Trophoblast cell (in vitro differentiated cells and primary cell): ENCODE results near the gene SBK2.
A peak's percentile ranks its signal among the peaks of the same experiment; 100 is the strongest.

Experiments
- DNase-seq, 2 donors: peaks; one replicate each; pipeline ENCODE4 v3.0.0-alpha.2; 2016
- H2AFZ ChIP-seq: 2 replicates; pipeline ENCODE4 v1.6.1; 2013; ENCODE audit warnings: low read length, moderate library complexity, mild to moderate bottlenecking; ENCODE audit not compliant: insufficient read depth, poor library complexity
- H2AK5ac ChIP-seq: 2 replicates; pipeline ENCODE4 v1.6.1; 2013; ENCODE audit warnings: mild to moderate bottlenecking, low read length
- H2BK120ac ChIP-seq: 2 replicates; pipeline ENCODE4 v1.6.1; 2013; ENCODE audit warnings: low read length, mild to moderate bottlenecking, moderate library complexity; ENCODE audit not compliant: insufficient read depth, poor library complexity
- H2BK12ac ChIP-seq: 2 replicates; pipeline ENCODE4 v1.6.1; 2013; ENCODE audit warnings: mild to moderate bottlenecking, low read length, moderate library complexity
- H2BK5ac ChIP-seq: 2 replicates; pipeline ENCODE4 v1.6.1; 2013; ENCODE audit warnings: low read length, low read depth, moderate library complexity, mild to moderate bottlenecking; ENCODE audit not compliant: poor library complexity
- H3K14ac ChIP-seq: 2 replicates; pipeline ENCODE4 v1.6.1; 2013; ENCODE audit warnings: mild to moderate bottlenecking, low read length
- H3K18ac ChIP-seq: 2 replicates; pipeline ENCODE4 v1.6.1; 2013; ENCODE audit warnings: mild to moderate bottlenecking, low read length
- H3K23ac ChIP-seq: 2 replicates; pipeline ENCODE4 v1.6.1; 2013; ENCODE audit warnings: low read length
- H3K27ac ChIP-seq: 2 replicates; pipeline ENCODE4 v1.5.1; 2013; ENCODE audit warnings: low read depth, mild to moderate bottlenecking, inconsistent platforms, low read length, moderate library complexity
- H3K27me3 ChIP-seq: 2 replicates; pipeline ENCODE4 v1.6.1; 2013; ENCODE audit warnings: inconsistent platforms, mild to moderate bottlenecking, low read length, moderate library complexity; ENCODE audit not compliant: insufficient read depth
- H3K36me3 ChIP-seq, 2 experiments: 1 replicate in 1 of 2; 2 replicates in 1 of 2; pipeline ENCODE4 v1.6.1; 2013; ENCODE audit warnings: low read length in 2 of 2, mild to moderate bottlenecking in 2 of 2, moderate library complexity in 1 of 2; ENCODE audit not compliant: insufficient read depth in 2 of 2, control insufficient read depth in 1 of 2
- H3K4ac ChIP-seq: 2 replicates; pipeline ENCODE4 v1.6.1; 2013; ENCODE audit warnings: low read depth, mild to moderate bottlenecking, low read length, moderate library complexity
- H3K4me1 ChIP-seq, 2 experiments: 1 replicate in 1 of 2; 2 replicates in 1 of 2; pipeline ENCODE4 v1.6.1; 2013; ENCODE audit warnings: low read length in 2 of 2, mild to moderate bottlenecking in 2 of 2, moderate library complexity in 1 of 2; ENCODE audit not compliant: insufficient read depth in 2 of 2, control insufficient read depth in 1 of 2
- H3K4me2 ChIP-seq: 2 replicates; pipeline ENCODE4 v1.6.1; 2013; ENCODE audit warnings: inconsistent platforms, mild to moderate bottlenecking, low read length, moderate library complexity
- H3K4me3 ChIP-seq: 2 replicates; pipeline ENCODE4 v1.5.1; 2013; ENCODE audit warnings: mild to moderate bottlenecking, low read depth, low read length, inconsistent platforms
- H3K79me1 ChIP-seq: one replicate; pipeline ENCODE4 v1.6.1; 2013; ENCODE audit warnings: low read length
- H3K79me2 ChIP-seq: 2 replicates; pipeline ENCODE4 v1.6.1; 2013; ENCODE audit warnings: low read length, mild to moderate bottlenecking; ENCODE audit not compliant: control insufficient read depth, insufficient read depth, poor library complexity
- H3K9ac ChIP-seq: 2 replicates; pipeline ENCODE4 v1.6.1; 2013; ENCODE audit warnings: mild to moderate bottlenecking, low read length
- H3K9me3 ChIP-seq: 2 replicates; pipeline ENCODE4 v1.6.1; 2013; ENCODE audit warnings: low read depth, mild to moderate bottlenecking, control low read depth, inconsistent platforms, low read length; ENCODE audit not compliant: insufficient read depth
- H4K12ac ChIP-seq: 2 replicates; pipeline ENCODE4 v1.6.1; 2013; ENCODE audit warnings: low read depth, mild to moderate bottlenecking, low read length, moderate library complexity
- H4K8ac ChIP-seq: 2 replicates; pipeline ENCODE4 v1.6.1; 2013; ENCODE audit warnings: low read depth, mild to moderate bottlenecking, low read length, moderate library complexity
- H4K91ac ChIP-seq: one replicate; pipeline ENCODE4 v1.6.1; 2013; ENCODE audit warnings: low read depth, mild to moderate bottlenecking, low read length, moderate library complexity
- WGBS: extraction: QIAGEN DNeasy Blood & Tissue Kit; methylation state at CpG from one replicate; pipeline ENCODE4 v1.1.7; 2013; ENCODE audit warnings: missing lambda C conversion rate; ENCODE audit not compliant: insufficient read length, insufficient coverage; ENCODE audit errors: extremely low coverage; 5-methylcytosine and 5-hydroxymethylcytosine counted together

The SBK2 gene

DNA sequence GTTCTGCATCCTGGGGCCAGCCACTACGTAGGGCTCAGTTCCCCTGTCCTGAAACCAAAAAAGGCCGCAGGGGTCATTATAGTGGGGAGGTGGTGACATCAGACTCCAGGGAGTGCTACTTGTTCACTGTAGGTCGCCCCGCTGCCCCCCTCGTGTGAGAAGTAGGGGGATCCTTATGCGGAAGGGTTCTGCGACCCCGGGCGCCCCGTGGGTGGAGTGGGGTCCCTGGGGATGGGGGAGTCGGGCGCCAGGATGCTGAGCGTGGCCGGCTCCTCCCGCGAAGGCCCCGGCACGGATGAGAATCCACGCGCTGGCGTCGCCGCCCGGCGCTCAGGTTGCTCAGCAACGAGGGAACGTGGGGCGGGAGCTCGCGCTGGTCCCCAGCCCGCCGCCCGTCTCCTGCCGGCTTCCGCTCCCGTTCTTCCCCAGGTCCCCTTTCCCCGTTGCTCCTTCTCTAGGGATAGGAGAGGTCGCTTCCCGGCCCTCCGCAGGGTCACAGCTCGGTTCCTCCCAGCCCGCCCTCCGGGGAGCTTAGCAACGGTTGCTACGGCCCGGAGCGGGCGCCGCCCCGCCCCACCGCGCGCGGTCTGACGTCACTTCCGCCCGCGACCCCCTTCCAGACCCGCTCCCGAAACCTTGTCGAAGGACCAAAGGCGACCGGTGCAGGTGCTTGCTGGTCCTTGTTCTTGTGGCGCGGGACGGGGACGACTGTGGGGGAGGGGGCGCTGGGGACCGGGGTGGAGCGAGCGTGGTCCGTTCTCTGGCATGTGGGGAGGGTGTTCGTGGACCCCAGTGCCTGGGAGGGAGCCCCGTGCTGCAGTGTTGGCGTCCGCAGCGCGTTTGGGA is 52.1 kb downstream of the SBK2 start, which contains the start of gene NAT14:
NAT14 (plus strand) TSS at position 596 of the 846 bp plus-strand sequence. CDS start 521 bp downstream, outside the sequence.
- peak within 1 kb of the TSS; percentile 98 for H2AK5ac ChIP-seq
- peak within 1 kb of the TSS; percentile 89 for H3K4me2 ChIP-seq
- H3K9ac ChIP-seq: peak within 1 kb of the TSS; percentile 86
- no CpG with 5 or more reads among the region's 78 CpGs for WGBS
- peak within 1 kb of the TSS; percentile 94 for H2BK5ac ChIP-seq
- H3K4me3 ChIP-seq: peak within 1 kb of the TSS; percentile 80
- H2BK120ac ChIP-seq: peak within 1 kb of the TSS; percentile 95
- H3K36me3 ChIP-seq: peaks cover 22 to 26% of the 10 kb centered on the region in 2 experiments
- peak within 1 kb of the TSS; percentile 60 for H2AFZ ChIP-seq
- peak within 1 kb of the TSS; percentile 86 for H2BK12ac ChIP-seq
- H4K91ac ChIP-seq: peak within 1 kb of the TSS; percentile 99
- H3K14ac ChIP-seq: peak within 1 kb of the TSS; percentile 95
- H4K12ac ChIP-seq: peak within 1 kb of the TSS; percentile 88
- peak within 1 kb of the TSS; percentile 82 for H3K18ac ChIP-seq
- peaks cover 45 to 49% of the 10 kb centered on the region in 2 experiments for H3K4me1 ChIP-seq
- peak within 1 kb of the TSS; percentile 99 for H3K27ac ChIP-seq
- peaks cover 24% of the 10 kb centered on the region for H3K79me2 ChIP-seq
- peak within 1 kb of the TSS; percentile 96 for H3K4ac ChIP-seq
- peaks cover 49% of the 10 kb centered on the region for H3K79me1 ChIP-seq
- H3K9me3 ChIP-seq: peaks cover 1% of the 10 kb centered on the region
- peak; percentile 36 to 77 for DNase-seq
- H3K27me3 ChIP-seq: no peaks in the 10 kb centered on the region
- H4K8ac ChIP-seq: peak within 1 kb of the TSS; percentile 91
- H3K23ac ChIP-seq: no peak within 1 kb of the TSS

DNA sequence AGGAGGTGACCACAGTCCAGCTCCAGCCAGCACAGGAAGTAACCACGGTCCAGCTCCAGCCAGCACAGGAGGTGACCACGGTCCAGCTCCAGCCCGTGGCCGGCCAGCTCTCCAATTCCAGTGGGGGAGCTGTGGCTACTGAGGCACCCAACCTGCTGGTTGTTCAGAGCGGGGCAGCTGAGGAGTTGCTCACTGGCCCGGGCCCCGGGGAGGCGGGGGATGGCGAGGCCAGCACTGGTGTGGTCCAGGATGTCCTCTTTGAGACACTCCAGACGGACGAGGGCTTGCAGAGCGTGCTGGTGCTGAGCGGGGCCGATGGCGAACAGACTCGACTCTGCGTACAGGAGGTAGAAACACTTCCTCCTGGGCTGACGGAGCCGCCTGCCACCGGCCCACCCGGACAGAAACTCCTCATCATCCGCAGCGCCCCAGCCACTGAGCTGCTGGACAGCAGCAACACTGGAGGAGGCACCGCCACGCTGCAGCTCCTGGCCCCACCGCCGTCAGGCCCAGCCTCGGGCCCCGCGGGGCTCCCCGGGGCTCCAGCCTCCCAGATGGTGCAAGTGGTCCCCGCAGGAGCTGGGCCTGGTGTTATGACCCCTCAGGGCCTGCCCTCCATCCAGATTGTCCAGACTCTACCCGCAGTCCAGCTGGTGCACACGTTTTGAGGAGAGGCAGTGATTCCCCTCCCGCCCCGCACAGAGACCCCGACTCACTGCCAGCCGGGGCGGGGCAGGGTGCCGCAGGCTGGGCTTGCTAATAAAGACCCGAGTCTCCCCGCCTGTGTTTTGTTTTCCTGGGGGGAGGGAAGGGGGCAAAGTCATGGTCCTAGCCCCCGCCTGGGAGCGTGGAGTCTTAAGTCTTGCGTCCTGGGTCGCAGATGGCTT is 53.0 kb downstream of the SBK2 start:
- peak overlapping the region; percentile 89 for H3K4me2 ChIP-seq
- peak overlapping the region; percentile 35 for H2BK5ac ChIP-seq
- no peak overlapping the region for H3K23ac ChIP-seq
- H3K27me3 ChIP-seq: no peaks in the 10 kb centered on the region
- no peak overlapping the region for H3K4me3 ChIP-seq
- peak overlapping the region; percentile 35 for H3K27ac ChIP-seq
- peak overlapping the region; percentile 85 for H4K8ac ChIP-seq
- H2AFZ ChIP-seq: no peak overlapping the region
- peak overlapping the region; percentile 56 for H2AK5ac ChIP-seq
- H3K4ac ChIP-seq: peak overlapping the region; percentile 16
- peak overlapping the region; percentile 15 for H2BK120ac ChIP-seq
- peak overlapping the region; percentile 58 for H3K14ac ChIP-seq
- peak overlapping the region; percentile 99 for H4K91ac ChIP-seq
- peak overlapping the region; percentile 70 for H3K18ac ChIP-seq
- peaks cover 1% of the 10 kb centered on the region for H3K9me3 ChIP-seq
- peaks cover 41% of the 10 kb centered on the region for H3K79me1 ChIP-seq
- H4K12ac ChIP-seq: no peak overlapping the region
- no CpG with 5 or more reads among the region's 46 CpGs for WGBS
- no peak for DNase-seq
- no peak overlapping the region for H3K9ac ChIP-seq
- peaks cover 22 to 26% of the 10 kb centered on the region in 2 experiments for H3K36me3 ChIP-seq
- H3K79me2 ChIP-seq: peaks cover 22% of the 10 kb centered on the region
- peaks cover 37 to 40% of the 10 kb centered on the region in 2 experiments for H3K4me1 ChIP-seq
- peak overlapping the region; percentile 20 for H2BK12ac ChIP-seq

DNA sequence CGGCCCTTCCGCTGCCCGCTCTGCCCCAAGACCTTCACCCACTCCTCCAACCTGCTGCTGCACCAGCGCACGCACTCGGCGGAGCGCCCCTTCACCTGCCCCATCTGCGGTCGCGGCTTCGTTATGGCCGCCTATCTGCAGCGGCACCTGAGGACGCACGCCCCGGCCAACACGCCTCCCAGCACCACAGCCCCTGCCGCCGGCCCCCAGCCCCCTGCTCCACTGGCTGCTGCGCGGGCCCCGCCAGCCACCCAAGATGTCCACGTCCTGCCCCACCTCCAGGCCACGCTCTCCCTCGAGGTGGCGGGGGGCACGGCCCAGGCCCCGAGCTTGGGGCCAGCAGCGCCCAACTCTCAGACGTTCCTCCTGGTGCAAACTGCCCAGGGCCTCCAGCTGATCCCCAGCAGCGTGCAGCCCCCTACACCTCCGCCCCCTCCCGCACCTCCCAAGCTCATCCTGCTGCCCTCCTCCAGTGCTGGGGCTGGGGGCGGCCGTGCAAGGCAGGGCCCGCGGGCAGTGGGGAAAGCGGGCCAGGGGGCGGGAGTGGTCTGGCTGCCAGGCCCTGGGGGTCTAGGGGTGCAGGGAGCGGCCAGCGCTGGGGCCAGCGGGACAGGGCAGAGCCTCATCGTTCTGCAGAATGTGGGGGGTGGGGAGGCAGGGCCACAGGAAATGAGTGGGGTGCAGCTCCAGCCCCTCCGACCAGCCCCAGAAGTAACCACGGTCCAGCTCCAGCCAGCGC is 53.8 kb downstream of the SBK2 start:
- Histone ChIP-seq H3K27me3 (no peaks in the 10 kb centered on the region), H3K18ac (peak overlapping the region; percentile 19), H3K9ac (no peak overlapping the region), H2AFZ (no peak overlapping the region), H2AK5ac (no peak overlapping the region), H2BK5ac (no peak overlapping the region), H3K23ac (no peak overlapping the region), H3K27ac (peak overlapping the region; percentile 35), H3K14ac (no peak overlapping the region), H3K36me3 (peaks cover 22 to 26% of the 10 kb centered on the region in 2 experiments), H3K79me2 (peaks cover 19% of the 10 kb centered on the region), H2BK12ac (no peak overlapping the region), H2BK120ac (no peak overlapping the region), H3K4me2 (no peak overlapping the region), H4K12ac (no peak overlapping the region), H3K4ac (no peak overlapping the region), H3K9me3 (peaks cover 1% of the 10 kb centered on the region), H3K4me1 (peaks cover 32 to 34% of the 10 kb centered on the region in 2 experiments), H4K91ac (no peak overlapping the region), H4K8ac (no peak overlapping the region), H3K4me3 (no peak overlapping the region), H3K79me1 (peaks cover 36% of the 10 kb centered on the region)
- DNase-seq: no peak
- WGBS: no CpG with 5 or more reads among the region's 47 CpGs
